ENCODE data around the gene OR10G3.

OR10G3 gene

GRCh38 chr14:21572604-21573003 lies 7.3 kb downstream of the OR10G3 start:
- ATAC-seq, result no peak

GRCh38 chr14:21558703-21559170 lies 21.1 kb downstream of the OR10G3 start:
- ATAC-seq, result no peak
- TF ChIP-seq ZNF8 (CRISPR knock-in tag; IDR thresholded peaks at IDR 0.05) (no peak), SNAI2 (CRISPR knock-in tag; IDR thresholded peaks at IDR 0.05) (no peak), CREB5 (CRISPR knock-in tag; IDR thresholded peaks at IDR 0.05; ENCODE audit: low read depth) (no peak), PPARA (CRISPR knock-in tag; IDR thresholded peaks at IDR 0.05; ENCODE audit: borderline replicate concordance) (no peak), TSHZ2 (CRISPR knock-in tag; IDR thresholded peaks at IDR 0.05) (no peak), CSRNP3 (CRISPR knock-in tag; IDR thresholded peaks at IDR 0.05) (no peak), ESRRG (CRISPR knock-in tag; IDR thresholded peaks at IDR 0.05) (no peak), ZFP3 (CRISPR knock-in tag; IDR thresholded peaks at IDR 0.05) (no peak), ARNTL (CRISPR knock-in tag; IDR thresholded peaks at IDR 0.05; ENCODE audit: borderline replicate concordance, low read depth) (no peak), RARB (CRISPR knock-in tag; IDR thresholded peaks at IDR 0.05) (no peak), POU6F1 (CRISPR knock-in tag; IDR thresholded peaks at IDR 0.05; ENCODE audit: borderline replicate concordance, low read depth) (no peak), TOX (CRISPR knock-in tag; IDR thresholded peaks at IDR 0.05; ENCODE audit: borderline replicate concordance) (no peak), CSDC2 (CRISPR knock-in tag; IDR thresholded peaks at IDR 0.05) (no peak), GLIS3 (CRISPR knock-in tag; IDR thresholded peaks at IDR 0.05) (no peak), TCF4 (CRISPR knock-in tag; IDR thresholded peaks at IDR 0.05; ENCODE audit: borderline replicate concordance) (no peak), PATZ1 (CRISPR knock-in tag; IDR thresholded peaks at IDR 0.05; ENCODE audit: borderline replicate concordance) (no peak), ZFP30 (CRISPR knock-in tag; IDR thresholded peaks at IDR 0.05) (no peak)

More at GRCh38 chr14:21572604-21573003, 7.3 kb downstream of the OR10G3 start:
- TF ChIP-seq CREB5 (CRISPR knock-in tag; IDR thresholded peaks at IDR 0.05; ENCODE audit: low read depth), result no peak

- ATAC-seq, result peak; percentile 89
- TF ChIP-seq GLIS3 (CRISPR knock-in tag; IDR thresholded peaks at IDR 0.05) (no peak), TOX (CRISPR knock-in tag; IDR thresholded peaks at IDR 0.05; ENCODE audit: borderline replicate concordance) (no peak), CREB5 (CRISPR knock-in tag; IDR thresholded peaks at IDR 0.05; ENCODE audit: low read depth) (no peak), ZC3H10 (CRISPR knock-in tag; IDR thresholded peaks at IDR 0.05) (no peak), ZNF8 (CRISPR knock-in tag; IDR thresholded peaks at IDR 0.05) (no peak), RARB (CRISPR knock-in tag; IDR thresholded peaks at IDR 0.05) (no peak), ZNF565 (CRISPR knock-in tag; conservative IDR thresholded peaks at IDR 0.05; ENCODE audit: low read depth) (no peak), ARNTL (CRISPR knock-in tag; IDR thresholded peaks at IDR 0.05; ENCODE audit: borderline replicate concordance, low read depth) (no peak), POU6F1 (CRISPR knock-in tag; IDR thresholded peaks at IDR 0.05; ENCODE audit: borderline replicate concordance, low read depth) (no peak), PATZ1 (CRISPR knock-in tag; IDR thresholded peaks at IDR 0.05; ENCODE audit: borderline replicate concordance) (no peak), SNAI2 (CRISPR knock-in tag; IDR thresholded peaks at IDR 0.05) (no peak)
These were observed 22.6 kb downstream of the OR10G3 start for GRCh38 chr14:21557084-21557901.
